Naive B cell (primary cell): Measurements from ENCODE around the gene PKNOX2. TPM values are rescaled to one million over a fixed set of nuclear protein-coding genes. Genes with fewer than 3 reads are reported as not detected.

ENCODE experiments used
- ATAC-seq, 2 donors: fragments of 150-1000 bp; cut with Tn5 transposase; 2 replicates each; pipeline ENCODE4 v1.10.0; 2021; ENCODE audit warnings: low read depth in 2 of 2, mild to moderate bottlenecking in 2 of 2, moderate library complexity in 2 of 2
- DNase-seq: peaks from one replicate; pipeline ENCODE4 v3.0.0; 2022
- H3K27ac Mint-ChIP-seq, 6 donors: one replicate each; pipeline ENCODE4 v1.8.0; 2020 to 2022; ENCODE audit warnings: mild to moderate bottlenecking in 6 of 6, mixed read lengths in 6 of 6, moderate library complexity in 5 of 6, inconsistent platforms in 2 of 6
- H3K27me3 Mint-ChIP-seq, 3 donors: one replicate each; pipeline ENCODE4 v1.8.0; 2021 to 2022; ENCODE audit warnings: mixed read lengths in 3 of 3, mild to moderate bottlenecking in 1 of 3
- H3K36me3 Mint-ChIP-seq, 2 donors: one replicate each; pipeline ENCODE4 v1.8.0; 2020 to 2022; ENCODE audit warnings: mixed read lengths in 2 of 2, inconsistent platforms in 1 of 2, mild to moderate bottlenecking in 1 of 2
- H3K4me1 Mint-ChIP-seq, 3 donors: one replicate each; pipeline ENCODE4 v1.8.0; 2020 to 2022; ENCODE audit warnings: mixed read lengths in 3 of 3, inconsistent platforms in 1 of 3, mild to moderate bottlenecking in 1 of 3, moderate library complexity in 1 of 3
- H3K4me3 Mint-ChIP-seq, 8 donors: one replicate each; pipeline ENCODE4 v1.8.0; 2020 to 2022; ENCODE audit warnings: mild to moderate bottlenecking in 8 of 8, mixed read lengths in 8 of 8, moderate library complexity in 8 of 8, inconsistent platforms in 2 of 8
- H3K9me3 Mint-ChIP-seq, 7 donors: one replicate each; pipeline ENCODE4 v1.8.0; 2020 to 2022; ENCODE audit warnings: mixed read lengths in 7 of 7, mild to moderate bottlenecking in 5 of 7, inconsistent platforms in 2 of 7, moderate library complexity in 1 of 7
- polyA plus RNA-seq, 6 donors: library from polyadenylated mRNA; unstranded; fragments of 300-500 nt; fragmentation: Illumina TruSeq; gene quantifications; one replicate each; pipeline ENCODE4 v1.2.3, GENCODE V29; 2021; ENCODE audit warnings: low read depth in 6 of 6

PKNOX2 gene
- polyA plus RNA-seq, 6 donors from 2014 or later: not detected

DNA sequence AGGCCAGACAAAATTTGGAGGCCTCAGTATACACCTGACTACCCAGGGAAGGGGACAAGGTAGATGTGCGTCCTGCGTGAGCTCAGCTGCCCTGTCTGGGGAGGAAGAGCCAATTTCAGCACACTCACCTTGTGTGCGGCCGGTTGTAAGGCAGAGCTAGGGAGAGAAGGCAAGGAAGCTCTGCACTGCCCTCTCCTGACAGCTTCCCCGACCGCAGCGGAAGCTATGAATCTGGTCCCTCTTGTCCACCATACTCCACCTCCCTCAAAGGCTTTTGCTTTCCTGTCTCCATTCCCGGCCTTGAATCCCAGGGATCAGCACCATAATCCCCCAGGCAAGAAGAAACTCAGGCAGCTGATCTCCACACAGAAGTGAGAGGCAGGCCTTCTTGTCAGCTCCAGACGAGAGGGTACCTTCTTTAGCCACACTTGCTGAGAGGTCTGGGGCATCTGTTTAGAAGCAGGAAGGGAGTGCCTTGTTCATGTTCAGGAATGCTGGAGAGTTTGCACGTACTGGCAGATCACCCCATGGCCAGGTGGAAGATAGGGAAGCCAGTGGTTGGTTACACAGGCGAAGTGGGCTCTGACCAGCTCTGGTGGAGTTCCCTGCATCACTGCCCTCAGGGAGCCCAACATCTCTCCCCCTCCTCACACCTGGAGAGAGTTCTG is 269.0 kb downstream of the PKNOX2 start:
- H3K4me3 Mint-ChIP-seq: peak overlapping the region in 1 of 8 donors; percentile 1
- peaks cover 0 to 8% (median 2%) of the 10 kb centered on the region in 3 donors for H3K4me1 Mint-ChIP-seq
- ATAC-seq (peak in 1 of 2 donors; percentile 23), DNase-seq (no peak)
- no peaks in the 10 kb centered on the region for H3K9me3 Mint-ChIP-seq
- no peaks in the 10 kb centered on the region for H3K36me3 Mint-ChIP-seq
- peaks cover 26 to 60% (median 30%) of the 10 kb centered on the region in 3 donors for H3K27me3 Mint-ChIP-seq
- no peak overlapping the region for H3K27ac Mint-ChIP-seq

DNA sequence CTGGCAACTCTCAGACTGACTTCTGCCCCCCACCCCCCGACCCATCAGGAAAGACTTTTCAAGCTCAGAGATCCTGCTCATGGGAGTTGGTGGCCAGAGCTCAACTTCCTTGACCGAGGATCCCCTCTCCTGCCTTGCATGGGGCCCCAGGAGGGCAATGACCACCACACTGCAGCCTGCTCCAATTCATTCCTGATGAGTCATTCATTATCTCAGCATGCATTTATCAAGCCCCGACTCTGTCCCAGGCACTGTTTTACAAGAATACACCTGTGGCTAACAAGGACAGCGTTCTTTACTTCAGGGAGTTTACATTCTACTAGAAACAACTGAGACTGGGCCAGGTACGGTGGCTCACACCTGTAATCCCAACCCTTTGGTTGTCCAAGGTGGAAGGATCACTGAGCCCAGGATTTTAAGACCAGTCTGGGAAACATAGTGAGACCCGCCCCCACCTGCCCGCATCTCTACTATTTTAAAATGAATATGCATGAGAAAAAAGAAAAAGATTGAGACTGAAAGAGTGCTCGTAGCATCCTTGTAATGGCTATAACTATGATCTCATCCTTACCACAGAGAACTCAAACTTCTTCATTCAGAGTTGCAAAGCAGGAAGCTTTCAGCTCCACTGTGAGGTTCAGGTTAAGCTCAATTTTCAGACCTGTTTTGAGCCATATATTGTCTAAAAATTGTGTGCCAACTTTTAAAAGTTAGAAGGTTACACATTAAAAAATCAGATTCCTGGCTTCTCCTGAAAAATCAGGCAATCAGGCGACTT is 271.1 kb downstream of the PKNOX2 start:
- no peak for ATAC-seq
- H3K9me3 Mint-ChIP-seq: no peaks in the 10 kb centered on the region
- peaks cover 22 to 62% (median 32%) of the 10 kb centered on the region in 3 donors for H3K27me3 Mint-ChIP-seq
- peaks cover 0 to 8% (median 2%) of the 10 kb centered on the region in 3 donors for H3K4me1 Mint-ChIP-seq
- no peaks in the 10 kb centered on the region for H3K36me3 Mint-ChIP-seq
- no peak for DNase-seq
- H3K4me3 Mint-ChIP-seq: no peak overlapping the region
- H3K27ac Mint-ChIP-seq: no peak overlapping the region

DNA sequence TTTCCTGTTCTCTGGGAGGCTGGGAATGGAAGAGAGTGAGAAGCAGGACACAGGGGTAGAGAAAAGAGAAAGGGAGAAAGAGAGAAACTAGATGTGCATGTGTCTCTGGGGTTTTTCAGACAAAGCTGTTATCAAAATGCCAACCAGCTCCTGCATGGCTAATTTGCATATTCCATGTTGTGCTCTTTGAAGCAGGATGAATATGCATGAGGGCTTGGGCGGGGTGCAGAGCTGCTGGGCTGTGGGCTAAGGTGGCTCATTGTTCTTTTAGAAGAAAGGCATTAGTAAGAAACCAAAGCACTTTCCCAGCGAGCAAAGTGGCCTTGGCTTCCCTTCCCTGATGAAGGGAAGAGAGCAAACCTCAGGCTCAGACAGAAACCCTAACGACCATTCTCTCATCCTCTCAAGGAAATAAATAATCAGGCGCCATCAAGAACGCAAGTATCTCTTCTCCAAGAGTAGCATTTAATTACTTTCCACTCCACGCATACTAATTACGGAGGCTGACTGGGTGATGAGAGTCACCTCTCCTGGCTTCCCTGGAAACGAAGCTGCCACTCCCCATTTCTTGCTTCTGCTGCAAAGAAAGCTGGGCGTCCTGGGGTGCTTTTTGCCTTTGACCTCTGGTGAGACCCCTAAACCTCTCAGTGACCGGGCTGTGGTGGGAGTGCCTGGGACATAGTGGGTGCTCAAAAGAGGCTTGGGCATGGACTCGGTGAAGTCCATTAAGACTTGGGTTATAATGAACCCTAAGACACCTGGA is 277.3 kb downstream of the PKNOX2 start:
- Mint-ChIP-seq H3K4me3 (no peak overlapping the region), H3K36me3 (no peaks in the 10 kb centered on the region), H3K9me3 (no peaks in the 10 kb centered on the region), H3K4me1 (peaks cover 0 to 5% (median 0%) of the 10 kb centered on the region in 3 donors), H3K27me3 (peaks cover 25 to 62% (median 56%) of the 10 kb centered on the region in 3 donors), H3K27ac (peak overlapping the region in 2 of 6 donors; percentile 45 to 77)
- ATAC-seq (no peak), DNase-seq (no peak)

DNA sequence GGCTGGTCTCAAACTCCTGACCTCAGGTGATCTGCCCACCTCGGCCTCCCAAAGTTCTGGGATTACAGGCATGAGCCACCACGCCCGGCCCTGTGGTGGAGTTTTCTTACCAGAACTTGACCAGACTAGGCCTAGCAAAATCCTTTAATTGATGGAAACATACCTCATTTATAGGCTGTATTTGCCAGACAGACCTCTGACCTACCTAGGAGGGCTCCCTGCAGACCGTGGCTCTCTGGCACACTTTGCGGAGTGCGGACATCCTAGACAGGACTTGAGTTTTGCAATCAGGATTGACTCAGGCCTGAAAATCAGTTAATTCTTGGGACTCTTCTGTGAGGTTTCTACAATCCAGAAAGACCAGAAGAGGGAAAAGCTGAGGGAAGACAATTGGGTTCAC is 278.4 kb downstream of the PKNOX2 start:
- DNase-seq (no peak), ATAC-seq (no peak)
- Mint-ChIP-seq H3K27me3 (peaks cover 23 to 57% (median 50%) of the 10 kb centered on the region in 3 donors), H3K36me3 (no peaks in the 10 kb centered on the region), H3K4me1 (peaks cover 0 to 5% (median 0%) of the 10 kb centered on the region in 3 donors), H3K4me3 (no peak overlapping the region), H3K27ac (no peak overlapping the region), H3K9me3 (no peaks in the 10 kb centered on the region)

DNA sequence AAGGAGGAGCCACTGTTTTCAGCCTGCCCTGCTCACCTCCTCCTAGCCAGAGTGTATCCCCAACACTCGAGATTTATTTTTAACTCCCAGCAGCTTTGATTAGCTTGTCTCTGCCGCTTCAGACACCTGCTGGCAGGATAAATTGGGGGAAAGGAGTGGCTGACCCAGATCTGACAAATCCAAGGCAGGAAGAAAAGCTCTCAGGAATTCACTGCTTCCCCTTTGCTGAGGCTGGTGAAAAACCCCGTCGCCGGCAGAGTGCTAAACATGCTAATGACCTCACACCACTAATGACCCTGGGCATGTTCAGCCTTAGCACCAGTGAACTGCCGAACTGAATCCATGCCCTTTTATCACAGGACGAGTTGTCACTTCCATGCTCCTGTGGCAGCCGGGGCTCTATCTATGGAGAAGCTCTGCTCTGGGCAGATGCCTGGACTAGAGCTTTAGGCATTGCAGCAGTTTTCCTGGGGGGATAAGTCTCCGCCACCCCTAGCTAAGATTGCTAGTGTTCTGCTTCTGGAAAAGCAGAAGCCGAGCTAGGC is 279.3 kb downstream of the PKNOX2 start:
- Mint-ChIP-seq H3K9me3 (no peaks in the 10 kb centered on the region), H3K4me1 (peaks cover 0 to 5% (median 0%) of the 10 kb centered on the region in 3 donors), H3K27ac (no peak overlapping the region), H3K36me3 (no peaks in the 10 kb centered on the region), H3K4me3 (no peak overlapping the region), H3K27me3 (peaks cover 22 to 49% (median 41%) of the 10 kb centered on the region in 3 donors)
- DNase-seq (no peak), ATAC-seq (no peak)

DNA sequence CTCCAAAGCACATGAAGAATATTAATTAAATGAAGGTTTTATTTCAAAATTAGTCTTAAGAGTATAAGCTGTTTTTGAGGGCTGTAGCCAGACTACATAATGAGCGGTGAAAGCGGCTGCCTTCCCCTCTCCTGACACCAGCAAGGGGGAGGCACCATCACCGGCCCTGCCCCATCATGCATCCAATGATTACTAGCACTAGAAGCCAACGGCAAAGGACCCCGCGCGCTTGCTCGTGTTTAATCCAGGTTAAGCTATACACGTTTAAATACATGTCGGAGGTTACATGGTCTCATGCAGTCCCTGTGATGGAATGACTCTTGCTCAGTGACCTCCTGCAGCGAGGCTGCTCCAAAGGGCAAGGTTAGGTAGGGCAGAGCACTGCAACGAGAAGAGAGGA is 281.2 kb downstream of the PKNOX2 start:
- no peaks in the 10 kb centered on the region for H3K36me3 Mint-ChIP-seq
- ATAC-seq: no peak
- no peaks in the 10 kb centered on the region for H3K9me3 Mint-ChIP-seq
- no peak overlapping the region for H3K4me3 Mint-ChIP-seq
- DNase-seq: no peak
- peaks cover 0 to 5% (median 0%) of the 10 kb centered on the region in 3 donors for H3K4me1 Mint-ChIP-seq
- H3K27ac Mint-ChIP-seq: no peak overlapping the region
- H3K27me3 Mint-ChIP-seq: peaks cover 15 to 37% (median 30%) of the 10 kb centered on the region in 3 donors

DNA sequence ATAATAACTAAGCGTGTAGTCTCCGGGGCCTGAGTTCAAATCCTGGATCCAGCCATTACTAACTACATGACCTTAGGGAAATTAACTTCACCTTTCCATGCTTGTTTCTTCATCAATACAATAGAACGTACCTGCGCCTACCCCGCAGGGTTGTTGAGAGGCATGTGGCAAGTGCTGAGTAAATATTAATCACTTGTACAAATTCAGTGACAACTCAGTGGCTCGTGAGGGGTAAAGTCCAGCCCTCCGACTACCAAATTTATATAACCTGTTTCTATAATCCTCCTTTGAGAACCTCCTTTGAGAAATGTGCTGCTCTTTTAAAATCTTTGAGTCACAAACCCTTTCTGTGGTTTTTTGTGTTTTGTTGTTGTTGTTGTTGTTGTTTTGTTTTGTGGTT is 281.7 kb downstream of the PKNOX2 start:
- Mint-ChIP-seq H3K4me3 (no peak overlapping the region), H3K27ac (no peak overlapping the region), H3K4me1 (peaks cover 0 to 2% (median under 1%) of the 10 kb centered on the region in 3 donors), H3K27me3 (peaks cover 15 to 33% (median 24%) of the 10 kb centered on the region in 3 donors), H3K36me3 (no peaks in the 10 kb centered on the region), H3K9me3 (no peaks in the 10 kb centered on the region)
- ATAC-seq: no peak
- no peak for DNase-seq

DNA sequence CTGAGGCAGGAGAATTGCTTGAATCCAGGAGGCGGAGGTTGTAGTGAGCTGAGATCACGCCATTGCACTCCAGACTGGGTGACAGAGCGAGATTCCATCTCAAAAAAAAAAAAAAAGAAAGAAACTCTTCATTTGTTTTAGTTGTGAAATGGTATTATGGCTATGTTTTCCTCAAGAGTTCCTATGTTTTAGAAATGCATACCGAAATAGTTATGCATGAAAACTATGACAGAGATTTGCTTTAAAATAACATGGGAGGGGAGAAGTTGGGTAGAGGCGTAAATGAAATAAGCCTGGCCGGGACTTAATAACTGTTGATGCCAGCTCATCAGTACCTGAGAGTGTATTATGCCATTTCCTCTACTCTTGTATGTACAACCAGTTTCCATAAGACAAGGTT is 283.2 kb downstream of the PKNOX2 start:
- H3K36me3 Mint-ChIP-seq: no peaks in the 10 kb centered on the region
- H3K9me3 Mint-ChIP-seq: no peaks in the 10 kb centered on the region
- H3K4me3 Mint-ChIP-seq: no peak overlapping the region
- DNase-seq (no peak), ATAC-seq (no peak)
- no peak overlapping the region for H3K27ac Mint-ChIP-seq
- peaks cover 15 to 21% (median 17%) of the 10 kb centered on the region in 3 donors for H3K27me3 Mint-ChIP-seq
- peaks cover 0 to 2% (median 0%) of the 10 kb centered on the region in 3 donors for H3K4me1 Mint-ChIP-seq

DNA sequence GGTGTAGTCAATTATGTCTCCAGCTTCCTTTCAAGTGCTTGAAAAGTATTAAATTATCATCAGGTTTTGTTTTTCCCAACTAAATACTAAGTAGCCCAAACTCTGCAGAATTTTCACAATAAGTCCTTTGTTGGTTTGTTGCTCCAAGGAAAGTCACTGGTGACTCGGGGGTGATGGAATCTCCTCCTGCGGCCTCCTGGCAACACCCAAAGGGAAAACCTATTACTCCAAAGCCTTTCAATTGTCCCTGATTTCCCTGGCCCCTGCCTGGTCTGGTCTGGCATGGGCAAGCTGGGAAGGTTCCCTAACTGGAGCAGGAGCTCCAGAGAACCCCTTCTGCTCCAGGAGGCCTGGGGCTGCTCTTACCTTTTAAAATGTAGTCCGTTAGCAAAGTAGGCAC is 283.6 kb downstream of the PKNOX2 start:
- Mint-ChIP-seq H3K27ac (no peak overlapping the region), H3K36me3 (no peaks in the 10 kb centered on the region), H3K4me3 (no peak overlapping the region), H3K4me1 (peaks cover 0 to 2% (median 0%) of the 10 kb centered on the region in 3 donors), H3K27me3 (peaks cover 15 to 21% (median 16%) of the 10 kb centered on the region in 3 donors), H3K9me3 (no peaks in the 10 kb centered on the region)
- DNase-seq (no peak), ATAC-seq (no peak)

DNA sequence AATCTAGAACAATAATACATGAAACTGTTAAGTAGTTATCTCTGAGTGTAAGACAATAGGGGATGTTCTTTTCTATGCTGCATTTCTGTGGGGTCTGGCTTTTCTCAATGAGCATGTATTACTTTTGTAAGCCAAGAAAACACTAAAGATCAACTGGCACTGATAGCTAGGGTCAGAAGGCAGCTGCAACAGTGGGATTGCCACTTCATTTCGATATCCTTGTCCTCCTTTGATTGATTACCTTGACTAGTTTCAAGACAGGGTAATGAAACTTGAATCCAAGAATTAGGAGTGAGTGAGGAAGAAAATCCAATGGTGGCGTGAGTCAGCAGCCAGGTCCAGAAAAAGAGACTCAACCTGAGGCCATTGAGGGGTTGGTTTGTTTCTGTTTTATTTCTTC is 285.0 kb downstream of the PKNOX2 start:
- ATAC-seq (no peak), DNase-seq (no peak)
- Mint-ChIP-seq H3K27ac (no peak overlapping the region), H3K36me3 (no peaks in the 10 kb centered on the region), H3K27me3 (peaks cover 7 to 14% (median 10%) of the 10 kb centered on the region in 3 donors), H3K9me3 (no peaks in the 10 kb centered on the region), H3K4me1 (peaks cover 0 to 2% (median 0%) of the 10 kb centered on the region in 3 donors), H3K4me3 (no peak overlapping the region)

DNA sequence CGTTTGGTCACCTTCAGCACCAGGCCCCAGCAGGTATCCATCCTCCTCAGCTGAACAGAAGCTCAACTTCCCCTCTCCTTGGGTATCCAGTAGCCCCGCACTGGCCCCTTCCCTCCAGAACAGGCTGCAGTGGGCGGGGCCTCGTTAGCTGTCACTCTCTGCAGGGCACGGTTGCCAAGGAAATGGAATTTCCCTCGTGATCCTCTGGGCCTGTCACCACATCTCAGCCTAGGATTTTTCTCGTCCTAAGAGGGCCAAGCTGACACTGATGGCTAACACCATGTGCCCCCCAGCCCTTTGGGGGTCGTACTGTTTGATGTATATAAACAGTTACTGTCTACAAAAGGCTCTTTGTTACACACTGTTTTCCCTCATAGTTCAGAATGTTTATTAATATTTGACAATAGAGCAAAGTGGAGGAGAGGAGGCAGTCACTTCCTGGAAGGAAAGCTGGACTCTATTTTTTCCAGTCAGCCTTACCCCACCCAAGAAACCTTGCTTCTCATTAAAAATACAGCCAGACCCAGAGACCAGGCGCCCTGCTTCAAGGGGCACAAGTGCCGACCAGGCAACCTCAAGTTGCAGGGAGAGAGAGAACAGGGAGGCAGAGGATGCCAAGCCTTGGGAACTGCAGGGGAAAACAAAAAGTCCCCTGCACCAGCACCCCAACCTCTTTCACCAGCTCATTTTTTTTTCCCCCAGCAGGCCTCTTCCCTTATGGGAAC is 287.0 kb downstream of the PKNOX2 start:
- ATAC-seq (no peak), DNase-seq (no peak)
- H3K4me3 Mint-ChIP-seq: no peak overlapping the region
- no peaks in the 10 kb centered on the region for H3K36me3 Mint-ChIP-seq
- H3K4me1 Mint-ChIP-seq: peaks cover 0 to 2% (median 0%) of the 10 kb centered on the region in 3 donors
- peak overlapping the region in 3 of 6 donors; percentile 33 to 79 (median 47) for H3K27ac Mint-ChIP-seq
- no peaks in the 10 kb centered on the region for H3K9me3 Mint-ChIP-seq
- H3K27me3 Mint-ChIP-seq: peaks cover 0 to 9% (median 7%) of the 10 kb centered on the region in 3 donors

DNA sequence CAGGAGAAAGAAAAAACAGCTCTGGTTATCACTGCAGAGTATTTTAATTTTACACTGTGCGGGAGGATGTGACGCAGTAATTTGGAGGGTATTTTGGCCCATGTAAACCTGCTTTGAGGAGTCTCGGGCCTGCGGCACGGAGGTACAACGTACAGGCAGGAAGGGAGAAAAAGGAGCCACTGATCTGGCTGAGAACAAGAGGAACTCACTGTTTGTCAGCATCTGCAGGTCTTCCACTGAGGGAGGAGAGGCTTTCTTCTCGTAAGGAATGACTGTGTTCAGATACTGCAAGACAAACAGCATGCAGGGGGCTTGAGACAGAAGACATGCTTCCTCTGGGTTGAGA is 287.5 kb downstream of the PKNOX2 start:
- no peak overlapping the region for H3K4me3 Mint-ChIP-seq
- H3K36me3 Mint-ChIP-seq: no peaks in the 10 kb centered on the region
- H3K4me1 Mint-ChIP-seq: peaks cover 0 to 2% (median 0%) of the 10 kb centered on the region in 3 donors
- H3K27ac Mint-ChIP-seq: no peak overlapping the region
- DNase-seq: no peak
- no peaks in the 10 kb centered on the region for H3K9me3 Mint-ChIP-seq
- ATAC-seq: no peak
- H3K27me3 Mint-ChIP-seq: peaks cover 0 to 9% (median 2%) of the 10 kb centered on the region in 3 donors

DNA sequence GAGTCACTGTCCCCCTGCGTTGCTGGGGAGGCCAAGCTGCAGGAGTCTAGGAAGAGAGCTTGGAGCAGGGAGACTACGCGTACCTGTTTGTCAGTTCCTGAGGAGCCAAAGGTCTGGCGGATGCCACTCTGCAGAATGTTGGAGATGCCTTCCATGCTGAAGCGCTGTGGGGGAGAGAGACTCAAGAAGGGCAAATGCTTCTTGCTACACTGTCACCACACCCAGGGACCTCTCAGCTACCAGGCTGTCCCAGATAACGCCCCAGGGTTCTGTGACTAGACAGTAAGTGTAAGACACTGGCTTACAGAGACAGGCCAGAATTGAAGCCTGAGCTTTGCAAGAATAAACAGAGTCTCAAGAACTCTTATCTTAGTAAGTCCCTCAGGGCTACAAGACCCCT is 289.5 kb downstream of the PKNOX2 start:
- DNase-seq (no peak), ATAC-seq (no peak)
- peak overlapping the region in 1 of 6 donors; percentile 54 for H3K27ac Mint-ChIP-seq
- H3K9me3 Mint-ChIP-seq: no peaks in the 10 kb centered on the region
- H3K4me1 Mint-ChIP-seq: peaks cover 0 to 2% (median 0%) of the 10 kb centered on the region in 3 donors
- H3K27me3 Mint-ChIP-seq: peaks cover 0 to 9% (median 0%) of the 10 kb centered on the region in 3 donors
- no peak overlapping the region for H3K4me3 Mint-ChIP-seq
- no peaks in the 10 kb centered on the region for H3K36me3 Mint-ChIP-seq
